ENCODE data around the gene FOXL3. TPM values are rescaled to one million over a fixed set of nuclear protein-coding genes. Genes with fewer than 3 reads are reported as not detected.

FOXL3 gene
- total RNA-seq, 1 donor, result not detected

- DNase-seq (ENCODE audit: low read depth), result no peak
- H3K4me3 ChIP-seq (ENCODE audit: low read depth, low read length), result no peak overlapping the region
- TF ChIP-seq CTCF (IDR thresholded peaks at IDR 0.05; ENCODE audit: insufficient read depth, low read depth, low read length), result no peak
These were observed 9.7 kb downstream of the FOXL3 start for GRCh38 chr7:299628-300027.

GRCh38 chr7:300048-300447 lies 10.1 kb downstream of the FOXL3 start:
- no peak for TF ChIP-seq CTCF (IDR thresholded peaks at IDR 0.05; ENCODE audit: insufficient read depth, low read depth, low read length)
- H3K4me3 ChIP-seq (ENCODE audit: low read depth, low read length), result no peak overlapping the region
- no peak for DNase-seq (ENCODE audit: low read depth)

- TF ChIP-seq CTCF (IDR thresholded peaks at IDR 0.05; ENCODE audit: insufficient read depth, low read depth, low read length), result no peak
- H3K4me3 ChIP-seq (ENCODE audit: low read depth, low read length), result no peak overlapping the region
- DNase-seq (ENCODE audit: low read depth), result no peak
These were observed 10.7 kb downstream of the FOXL3 start for GRCh38 chr7:300546-301290.

- H3K4me3 ChIP-seq (ENCODE audit: low read depth, low read length), result no peak overlapping the region
- no peak for TF ChIP-seq CTCF (IDR thresholded peaks at IDR 0.05; ENCODE audit: insufficient read depth, low read depth, low read length)
- no peak for DNase-seq (ENCODE audit: low read depth)
These were observed 11.5 kb downstream of the FOXL3 start for GRCh38 chr7:301291-302053.

GRCh38 chr7:302054-302992 lies 12.4 kb downstream of the FOXL3 start:
- no peak for TF ChIP-seq CTCF (IDR thresholded peaks at IDR 0.05; ENCODE audit: insufficient read depth, low read depth, low read length)

GRCh38 chr7:303425-303824 lies 13.5 kb downstream of the FOXL3 start:
- TF ChIP-seq CTCF (IDR thresholded peaks at IDR 0.05; ENCODE audit: insufficient read depth, low read depth, low read length), result no peak
- H3K4me3 ChIP-seq (ENCODE audit: low read depth, low read length), result no peak overlapping the region
- DNase-seq (ENCODE audit: low read depth), result no peak

More at GRCh38 chr7:302054-302992, 12.4 kb downstream of the FOXL3 start:
- no peak overlapping the region for H3K4me3 ChIP-seq (ENCODE audit: low read depth, low read length)
- no peak for DNase-seq (ENCODE audit: low read depth)

Measured in fibroblast of villous mesenchyme (primary cell).